GM19468 (cell line): ENCODE measurements around the gene DDX1.

Experiments used
- ATAC-seq: cut with Tn5 transposase; IDR thresholded peaks from one replicate; pipeline ENCODE4 v1.9.1; 2021; ENCODE audit warnings: mild to moderate bottlenecking, moderate library complexity, moderate number of reproducible peaks; ENCODE audit not compliant: unreplicated experiment; ENCODE audit errors: extremely low read depth

DDX1 gene

DNA sequence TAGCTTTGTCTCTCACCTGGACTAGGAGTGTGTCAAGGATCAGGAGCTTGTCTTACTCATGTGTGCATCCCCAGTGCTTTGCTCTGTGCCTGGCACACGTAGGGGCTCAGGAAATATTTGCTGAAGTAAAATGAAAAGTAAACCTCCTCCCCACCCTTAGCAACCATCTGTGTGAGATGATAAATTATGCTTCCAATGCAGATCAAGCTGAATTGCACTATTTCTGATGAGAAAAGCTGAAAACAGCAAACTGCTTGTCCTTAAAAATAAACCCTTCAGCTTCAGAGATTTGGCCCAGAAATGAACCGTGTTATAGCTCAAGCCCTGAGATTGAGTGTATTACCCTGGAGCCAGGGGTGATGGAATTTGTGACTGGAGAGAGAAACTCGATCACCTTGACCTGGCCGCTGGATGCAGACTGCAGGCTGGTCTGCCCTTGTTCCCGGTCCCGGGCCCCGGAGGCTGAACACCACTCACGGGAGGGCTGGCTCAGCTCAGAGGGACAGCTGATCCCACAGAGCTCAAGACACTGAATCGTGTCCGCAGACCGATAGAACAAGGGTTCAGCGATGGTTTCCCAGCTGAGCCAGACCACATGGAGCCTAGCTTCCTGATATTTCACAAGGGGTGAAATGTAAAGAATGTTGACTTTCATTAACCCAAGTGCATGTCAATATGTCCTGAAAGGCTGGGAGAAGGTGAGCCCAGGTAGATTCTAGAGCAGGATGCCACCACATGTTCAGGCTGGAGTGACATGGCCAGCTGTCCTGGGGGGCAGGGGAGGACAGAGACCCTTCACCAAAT lies 50.5 kb downstream of the DDX1 start:
- no peak for ATAC-seq

DNA sequence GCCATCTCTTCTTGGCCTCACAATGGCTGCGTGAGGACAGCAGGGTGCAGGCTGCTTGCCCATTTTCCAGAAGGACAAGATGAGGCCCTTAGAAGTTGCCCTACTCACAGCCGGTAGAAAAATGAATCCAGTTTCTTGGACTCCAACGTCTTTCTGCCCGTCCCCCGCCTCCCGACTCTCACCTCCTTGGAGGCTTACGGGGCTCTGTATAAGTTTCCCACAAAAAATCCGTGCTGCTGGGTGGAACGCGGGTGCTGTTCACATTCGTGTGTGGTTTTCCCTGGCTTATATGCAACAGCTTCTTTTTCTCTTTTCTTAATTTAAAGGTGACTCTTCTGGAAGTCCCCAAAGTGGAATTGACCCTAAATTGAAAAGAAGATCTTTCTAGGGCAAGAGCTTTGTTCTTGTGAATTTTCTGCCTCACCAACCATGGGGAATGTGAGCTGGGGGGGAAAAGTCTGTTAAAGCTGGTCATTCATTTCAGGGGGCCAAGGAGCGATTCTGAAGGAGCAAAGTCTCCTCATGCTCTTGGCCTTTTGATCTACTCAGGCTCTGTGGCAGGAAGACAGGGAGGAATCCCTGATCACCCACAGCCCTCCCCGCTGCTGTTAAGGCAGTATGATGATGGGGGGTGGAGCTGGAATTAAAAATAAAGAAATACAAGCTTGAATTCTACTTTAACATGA lies 51.3 kb downstream of the DDX1 start:
- ATAC-seq: no peak

DNA sequence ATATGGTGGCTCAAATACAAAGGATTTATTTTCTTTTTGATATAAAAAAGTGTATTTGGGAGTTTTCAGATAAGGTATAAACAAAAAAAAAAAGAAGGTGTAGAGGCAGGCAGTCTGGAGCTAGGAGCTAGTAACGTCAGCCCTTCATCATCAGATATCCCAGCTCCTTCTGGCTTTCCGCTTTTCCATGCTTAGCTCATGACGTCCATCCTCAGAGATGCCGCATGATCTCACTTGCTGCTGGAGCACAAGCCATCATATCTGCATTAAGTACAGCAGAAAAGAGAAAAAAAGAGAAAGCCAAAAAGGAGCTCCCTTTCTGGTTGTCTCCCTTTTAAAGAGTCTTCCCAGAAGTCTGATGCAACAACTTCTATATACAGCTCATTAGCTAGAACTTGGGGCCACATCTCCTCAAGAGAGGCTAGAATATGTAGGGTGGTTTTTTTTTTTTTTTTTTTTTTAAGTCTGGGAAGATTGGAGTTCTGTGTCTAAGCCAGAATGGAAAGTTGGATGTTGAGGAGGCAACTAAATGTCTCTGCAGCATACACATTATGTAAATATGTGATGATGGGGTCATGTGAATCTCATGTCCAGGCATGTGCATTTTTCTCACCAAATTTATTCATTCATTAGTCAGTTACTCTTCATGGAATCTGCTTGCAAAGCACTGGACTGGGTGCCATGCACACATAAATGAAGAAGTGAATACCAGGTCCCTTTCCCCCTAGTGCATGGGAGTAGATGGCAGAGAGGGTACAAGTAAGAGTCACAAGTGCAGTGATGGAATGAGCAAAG lies 52.3 kb downstream of the DDX1 start:
- no peak for ATAC-seq

GRCh38 chr2:15645300-15645699 lies 53.6 kb downstream of the DDX1 start:
- no peak for ATAC-seq

DNA sequence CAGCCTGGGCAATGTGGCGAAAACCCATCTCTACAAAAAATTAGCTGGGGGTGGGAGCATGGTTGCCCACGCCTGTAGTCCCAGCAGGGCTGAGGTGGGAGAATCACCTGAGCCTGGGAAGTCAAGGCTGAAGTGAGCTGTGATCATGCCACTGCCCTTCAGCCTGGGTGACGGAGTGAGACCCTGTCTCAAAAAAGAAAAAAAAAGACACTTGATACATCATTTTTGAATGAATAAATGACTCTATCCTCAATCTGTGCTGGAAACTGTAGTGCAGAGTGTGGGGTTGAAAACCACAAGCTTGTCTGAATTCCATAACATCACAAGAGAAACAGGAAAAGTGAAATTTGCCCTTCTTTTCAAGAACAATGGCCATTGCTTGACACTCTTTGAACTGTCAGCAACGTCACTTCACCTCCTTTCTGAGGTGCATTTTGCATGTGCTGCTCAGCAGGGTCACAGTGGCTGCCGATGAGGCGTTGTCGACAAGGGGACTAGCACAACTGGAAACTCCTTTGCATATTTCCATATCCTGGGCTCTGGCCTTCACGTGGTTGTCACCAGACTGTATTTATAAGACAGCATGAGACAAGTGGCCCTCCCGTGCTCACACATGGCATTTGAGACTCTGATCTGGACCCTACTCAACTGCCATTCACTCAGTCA lies 54.2 kb downstream of the DDX1 start:
- ATAC-seq: no peak

DNA sequence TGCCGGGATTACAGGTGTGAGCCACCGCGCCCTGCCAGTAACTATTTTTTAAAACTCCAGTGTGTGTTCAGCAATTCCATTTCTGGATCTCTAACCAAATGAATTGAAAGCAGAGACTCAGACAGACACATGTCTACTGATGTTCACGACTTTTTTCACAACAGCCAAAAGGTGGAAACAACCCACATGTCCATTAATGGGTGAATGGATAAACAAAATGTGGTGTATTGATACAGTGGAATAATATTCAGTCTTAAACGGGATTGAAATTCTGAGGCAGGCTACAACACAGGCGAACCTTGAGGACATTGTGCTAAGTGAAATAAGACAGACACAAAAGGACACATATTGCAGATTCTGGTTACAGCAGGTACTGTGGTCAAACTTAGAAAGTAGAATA lies 55.0 kb downstream of the DDX1 start:
- no peak for ATAC-seq

- no peak for ATAC-seq
Measured at GRCh38 chr2:15647622-15648590, 56.2 kb downstream of the DDX1 start.

DNA sequence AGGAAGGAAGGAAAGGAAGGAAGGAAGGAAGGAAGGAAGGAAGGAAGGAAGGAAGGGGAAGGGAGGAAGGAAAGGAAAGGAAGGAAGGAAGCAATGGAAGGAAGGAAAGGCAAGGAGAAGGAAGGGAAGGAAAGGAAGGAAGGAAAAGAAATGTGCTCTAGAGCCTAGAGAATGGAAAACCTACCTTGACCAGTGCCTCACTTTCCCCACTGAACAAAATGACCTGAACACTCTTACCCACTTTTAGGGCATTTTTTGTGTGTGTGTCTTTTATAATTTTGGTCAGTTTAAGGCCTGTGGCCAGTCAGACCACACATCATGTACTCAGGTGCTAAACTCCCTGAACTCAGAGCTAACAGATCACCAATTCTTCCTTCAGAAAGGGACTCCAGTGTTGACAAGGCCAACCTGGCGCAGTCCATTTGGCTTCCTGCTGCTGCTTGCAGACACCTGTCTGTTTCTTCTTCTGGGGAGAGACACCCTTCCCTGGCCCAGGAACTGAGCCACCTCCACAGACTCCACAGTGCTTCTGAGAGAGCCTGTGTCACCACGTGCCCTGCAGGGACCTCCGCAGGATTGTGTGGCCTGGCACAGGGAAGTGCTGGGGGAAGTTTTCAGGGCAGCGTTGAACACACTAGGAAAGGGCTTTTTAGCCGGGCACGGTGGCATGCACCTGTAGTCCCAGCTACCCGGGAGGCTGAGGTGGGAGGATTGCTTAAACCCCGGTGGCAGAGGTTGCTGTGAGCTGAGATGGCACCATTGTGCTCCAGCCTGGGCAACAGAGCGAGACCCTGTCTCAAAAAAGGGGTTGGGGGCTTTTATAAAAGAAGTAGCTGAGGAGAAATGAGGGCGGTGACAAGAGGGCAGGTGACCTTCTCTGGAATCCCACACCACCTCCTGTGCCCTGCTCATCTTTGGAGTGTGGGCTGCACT lies 57.2 kb downstream of the DDX1 start:
- ATAC-seq: no peak

GRCh38 chr2:15649561-15650255 lies 58.0 kb downstream of the DDX1 start:
- no peak for ATAC-seq

DNA sequence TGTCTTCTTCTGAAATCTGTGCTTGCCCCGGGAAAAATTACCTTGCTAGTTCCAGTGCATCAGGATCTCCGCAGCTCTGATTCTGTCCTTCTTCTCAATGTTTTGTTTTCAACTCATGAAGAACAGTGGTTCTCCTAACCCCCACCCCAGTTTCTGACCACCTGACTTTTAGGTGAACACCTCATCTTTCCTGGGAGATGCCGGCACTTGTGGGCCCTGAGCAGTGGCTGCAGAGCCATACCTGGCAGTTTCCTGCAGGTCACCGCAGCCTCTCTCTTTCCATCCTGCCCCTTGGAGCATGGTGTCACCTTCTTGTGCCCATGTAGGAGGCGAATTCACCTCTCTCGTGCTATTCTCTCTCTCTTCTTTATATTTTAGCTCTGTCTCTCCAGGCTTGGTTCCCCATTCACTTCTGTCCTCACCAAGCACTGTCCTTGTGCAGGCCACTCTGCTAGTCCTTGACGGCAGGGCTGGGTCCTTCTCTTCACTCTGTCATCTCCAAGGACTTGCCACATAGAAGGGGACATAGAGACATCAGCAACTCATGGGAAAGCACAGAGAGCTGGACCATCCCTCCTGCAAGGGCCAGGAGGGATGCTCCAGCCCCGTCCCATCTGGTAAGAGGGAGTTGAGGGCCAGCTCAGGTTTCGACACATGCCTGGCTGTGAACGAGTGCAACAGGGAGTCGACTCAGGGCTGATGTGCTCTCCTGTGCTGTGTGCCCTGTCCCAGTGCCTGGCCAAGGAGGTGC lies 59.1 kb downstream of the DDX1 start:
- ATAC-seq: no peak

DNA sequence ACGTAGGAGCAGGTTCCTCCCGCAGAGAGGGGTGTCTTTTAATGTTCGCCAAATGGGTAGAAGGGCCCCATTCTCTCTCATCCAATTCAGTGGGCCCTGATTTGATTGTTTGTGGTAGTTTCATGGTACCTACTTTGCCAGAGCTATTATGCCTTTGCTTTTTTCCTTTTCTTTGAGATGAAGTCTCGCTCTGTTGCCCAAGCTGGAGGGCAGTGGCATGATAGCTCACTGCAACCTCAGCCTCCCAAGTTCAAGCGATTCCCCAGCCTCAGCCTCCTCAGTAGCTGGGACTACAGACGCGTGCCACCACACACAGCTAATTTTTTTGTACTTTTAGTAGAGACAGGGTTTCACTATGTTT lies 59.7 kb downstream of the DDX1 start:
- no peak for ATAC-seq

GRCh38 chr2:15652252-15652651 lies 60.6 kb downstream of the DDX1 start:
- ATAC-seq: no peak

GRCh38 chr2:15652801-15653200 lies 61.1 kb downstream of the DDX1 start:
- ATAC-seq: no peak

DNA sequence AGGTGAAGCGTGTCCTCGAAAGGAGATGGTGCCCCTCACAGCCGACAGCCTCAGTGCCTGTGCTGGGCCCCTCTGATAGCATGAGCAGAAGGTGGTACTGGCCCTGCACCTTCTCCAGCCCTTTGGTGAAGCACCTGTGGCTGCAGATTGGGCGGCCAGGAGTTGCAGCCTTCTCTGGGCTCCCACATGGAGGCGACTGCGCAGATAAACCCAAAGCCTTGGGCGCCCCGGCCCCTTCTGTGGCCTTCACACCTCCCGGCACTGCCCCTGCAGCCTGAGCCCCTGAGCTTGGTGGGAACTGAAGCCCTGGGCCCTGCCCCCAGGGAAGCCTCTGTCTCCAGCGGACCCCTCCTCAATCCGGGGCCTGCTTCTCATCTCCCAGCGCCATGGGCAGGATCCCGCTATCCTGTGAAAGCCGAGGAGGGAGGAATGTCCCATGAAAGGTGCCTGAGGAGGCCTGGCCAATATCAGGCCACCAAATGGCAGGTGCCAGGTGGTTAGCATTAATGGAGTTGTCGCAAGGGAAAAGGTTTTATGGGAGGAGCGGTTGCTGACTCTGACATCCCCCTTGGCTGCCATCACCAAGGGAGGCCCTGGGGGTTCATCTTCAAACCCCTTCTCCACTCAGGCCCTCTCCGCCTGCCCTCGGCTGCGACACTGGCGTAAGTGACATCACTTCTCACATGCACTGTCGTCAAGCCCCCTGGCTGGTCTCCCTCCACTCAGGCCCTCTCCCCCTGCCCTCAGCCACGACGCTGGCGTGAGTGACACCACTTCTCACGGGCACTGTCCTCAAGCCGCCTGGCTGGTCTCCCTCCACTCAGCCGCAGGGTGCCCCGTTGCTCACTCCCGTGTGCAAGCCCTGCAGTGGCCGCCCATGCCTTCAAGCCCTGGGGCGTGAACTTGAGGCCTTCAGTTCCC lies 62.4 kb downstream of the DDX1 start:
- ATAC-seq: no peak

DNA sequence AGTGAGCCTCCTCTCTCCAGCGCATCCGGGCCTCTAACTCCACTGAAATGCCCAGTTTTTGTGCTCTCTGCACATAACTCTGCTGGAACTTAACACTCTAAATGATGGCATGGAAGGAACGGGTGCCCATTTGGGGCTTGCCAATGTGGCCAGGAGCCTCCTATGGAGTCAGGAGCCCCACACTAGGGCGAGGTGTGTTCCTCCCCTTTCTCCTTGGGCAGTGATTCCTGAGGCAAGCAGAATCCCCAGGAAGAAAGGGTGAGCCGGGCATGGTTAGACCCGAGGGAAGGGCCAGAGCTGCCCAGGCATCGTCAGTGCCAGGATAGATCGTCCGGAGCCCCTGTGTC lies 63.0 kb downstream of the DDX1 start:
- no peak for ATAC-seq
